ENCODE measurements around the gene CECR2.

CECR2 gene

DNA sequence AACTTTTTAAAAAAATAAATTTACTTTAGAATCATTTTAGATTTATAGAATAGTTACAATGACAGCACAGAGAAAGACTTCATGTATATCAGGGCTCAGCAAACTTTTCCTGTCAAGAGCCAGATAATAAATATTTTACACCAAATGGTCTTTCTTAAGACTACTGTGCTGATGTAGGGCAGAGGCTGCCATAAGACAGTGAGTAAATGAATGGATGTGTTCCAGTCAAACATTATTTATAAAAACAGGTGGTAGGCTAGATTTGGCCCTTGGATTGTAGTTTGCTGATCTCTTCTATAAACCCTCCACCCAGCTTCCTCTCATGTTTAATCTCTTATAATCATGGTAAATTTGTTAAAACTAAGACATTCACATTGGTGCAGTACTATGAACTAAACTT, 33.0 kb downstream of the CECR2 start:
- ATAC-seq (ENCODE audit: insufficient read depth, low read depth) = no peak
- H3K36me3 ChIP-seq (ENCODE audit: insufficient read depth, low read length) = no peaks in the 10 kb centered on the region
- H3K27ac ChIP-seq (ENCODE audit: low read length) = no peak overlapping the region
- no peak overlapping the region for H2AFZ ChIP-seq (ENCODE audit: low read depth, low read length)
- TF ChIP-seq, protein P1, sequence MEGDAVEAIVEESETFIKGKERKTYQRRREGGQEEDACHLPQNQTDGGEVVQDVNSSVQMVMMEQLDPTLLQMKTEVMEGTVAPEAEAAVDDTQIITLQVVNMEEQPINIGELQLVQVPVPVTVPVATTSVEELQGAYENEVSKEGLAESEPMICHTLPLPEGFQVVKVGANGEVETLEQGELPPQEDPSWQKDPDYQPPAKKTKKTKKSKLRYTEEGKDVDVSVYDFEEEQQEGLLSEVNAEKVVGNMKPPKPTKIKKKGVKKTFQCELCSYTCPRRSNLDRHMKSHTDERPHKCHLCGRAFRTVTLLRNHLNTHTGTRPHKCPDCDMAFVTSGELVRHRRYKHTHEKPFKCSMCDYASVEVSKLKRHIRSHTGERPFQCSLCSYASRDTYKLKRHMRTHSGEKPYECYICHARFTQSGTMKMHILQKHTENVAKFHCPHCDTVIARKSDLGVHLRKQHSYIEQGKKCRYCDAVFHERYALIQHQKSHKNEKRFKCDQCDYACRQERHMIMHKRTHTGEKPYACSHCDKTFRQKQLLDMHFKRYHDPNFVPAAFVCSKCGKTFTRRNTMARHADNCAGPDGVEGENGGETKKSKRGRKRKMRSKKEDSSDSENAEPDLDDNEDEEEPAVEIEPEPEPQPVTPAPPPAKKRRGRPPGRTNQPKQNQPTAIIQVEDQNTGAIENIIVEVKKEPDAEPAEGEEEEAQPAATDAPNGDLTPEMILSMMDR (IDR thresholded peaks at IDR 0.05; ENCODE audit: borderline replicate concordance, extremely low read depth, low read length, poor library complexity, severe bottlenecking) = no peak
- TF ChIP-seq EZH2 (IDR thresholded peaks at IDR 0.05; ENCODE audit: borderline replicate concordance, low read depth, low read length, severe bottlenecking) = no peak
- H3K9me3 ChIP-seq (ENCODE audit: insufficient read depth, low read length, severe bottlenecking) = no peaks in the 10 kb centered on the region
- no peak overlapping the region for H3K4me3 ChIP-seq (ENCODE audit: low read depth in 1 of 2, low read length in 2 of 2)
- no peak overlapping the region for H3K9ac ChIP-seq (ENCODE audit: low read depth, low read length)
- no peak for DNase-seq
- H4K20me1 ChIP-seq (ENCODE audit: insufficient read depth, low read length) = no peaks in the 10 kb centered on the region
- no peaks in the 10 kb centered on the region for H3K27me3 ChIP-seq (ENCODE audit: insufficient read depth, low read length, poor library complexity)
- H3K4me2 ChIP-seq (ENCODE audit: insufficient read depth, low read length) = no peak overlapping the region
- no peaks in the 10 kb centered on the region for H3K4me1 ChIP-seq (ENCODE audit: insufficient read depth, low read length)
- H3K79me2 ChIP-seq (ENCODE audit: insufficient read depth, low read length) = no peaks in the 10 kb centered on the region

DNA sequence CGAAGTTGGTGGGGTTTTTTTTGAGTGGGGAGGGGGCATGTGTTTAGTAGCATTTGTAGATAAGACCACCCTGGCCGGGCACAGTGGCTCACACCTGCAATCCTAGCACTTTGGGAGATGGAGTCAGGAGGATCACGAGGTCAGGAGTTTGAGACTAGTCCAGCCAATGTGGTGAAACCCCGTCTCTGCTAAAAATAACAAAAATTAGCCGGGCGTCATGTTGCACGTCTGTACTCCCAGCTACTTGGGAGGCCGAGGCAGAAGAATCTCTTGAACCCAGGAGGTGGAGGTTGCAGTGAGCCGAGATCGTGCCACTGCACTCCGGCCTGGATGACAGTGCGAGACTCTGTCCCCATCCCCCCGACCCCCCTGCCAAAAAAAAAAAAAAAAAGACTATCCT, 34.6 kb downstream of the CECR2 start:
- Histone ChIP-seq H4K20me1 (ENCODE audit: insufficient read depth, low read length) (no peaks in the 10 kb centered on the region), H3K4me1 (ENCODE audit: insufficient read depth, low read length) (no peaks in the 10 kb centered on the region), H3K4me2 (ENCODE audit: insufficient read depth, low read length) (no peak overlapping the region), H3K27ac (ENCODE audit: low read length) (no peak overlapping the region), H3K9ac (ENCODE audit: low read depth, low read length) (no peak overlapping the region), H2AFZ (ENCODE audit: low read depth, low read length) (no peak overlapping the region), H3K36me3 (ENCODE audit: insufficient read depth, low read length) (no peaks in the 10 kb centered on the region), H3K27me3 (ENCODE audit: insufficient read depth, low read length, poor library complexity) (no peaks in the 10 kb centered on the region), H3K4me3 (ENCODE audit: low read depth in 1 of 2, low read length in 2 of 2) (no peak overlapping the region), H3K9me3 (ENCODE audit: insufficient read depth, low read length, severe bottlenecking) (no peaks in the 10 kb centered on the region), H3K79me2 (ENCODE audit: insufficient read depth, low read length) (no peaks in the 10 kb centered on the region)
- DNase-seq (no peak), ATAC-seq (ENCODE audit: insufficient read depth, low read depth) (no peak)
- TF ChIP-seq, protein P1 (IDR thresholded peaks at IDR 0.05; ENCODE audit: borderline replicate concordance, extremely low read depth, low read length, poor library complexity, severe bottlenecking) = no peak
- no peak for TF ChIP-seq EZH2 (IDR thresholded peaks at IDR 0.05; ENCODE audit: borderline replicate concordance, low read depth, low read length, severe bottlenecking)

DNA sequence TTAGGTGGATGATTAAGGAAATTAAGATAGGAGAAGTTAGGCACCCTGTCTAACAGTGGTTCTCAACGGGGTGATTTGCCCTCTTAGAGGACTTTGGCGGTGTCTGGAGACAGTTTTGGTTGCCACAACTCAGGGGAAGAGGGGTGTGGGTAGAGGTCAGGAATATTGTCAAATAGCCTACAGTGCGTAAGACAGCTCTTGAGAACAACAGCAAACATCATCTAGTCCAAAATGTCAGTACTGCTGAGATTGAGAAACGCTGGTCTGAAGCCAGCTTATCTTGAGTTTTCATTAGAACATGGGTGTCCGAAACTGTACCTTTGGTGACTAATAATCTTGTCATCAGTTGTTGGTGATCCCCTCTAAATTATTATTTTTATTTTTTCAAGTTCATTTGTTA, 38.4 kb downstream of the CECR2 start:
- no peaks in the 10 kb centered on the region for H3K4me1 ChIP-seq (ENCODE audit: insufficient read depth, low read length)
- H2AFZ ChIP-seq (ENCODE audit: low read depth, low read length) = no peak overlapping the region
- ATAC-seq (ENCODE audit: insufficient read depth, low read depth) (no peak), DNase-seq (no peak)
- H3K9me3 ChIP-seq (ENCODE audit: insufficient read depth, low read length, severe bottlenecking) = no peaks in the 10 kb centered on the region
- no peaks in the 10 kb centered on the region for H3K36me3 ChIP-seq (ENCODE audit: insufficient read depth, low read length)
- no peaks in the 10 kb centered on the region for H4K20me1 ChIP-seq (ENCODE audit: insufficient read depth, low read length)
- H3K27ac ChIP-seq (ENCODE audit: low read length) = no peak overlapping the region
- no peak for TF ChIP-seq EZH2 (IDR thresholded peaks at IDR 0.05; ENCODE audit: borderline replicate concordance, low read depth, low read length, severe bottlenecking)
- TF ChIP-seq, protein P1 (IDR thresholded peaks at IDR 0.05; ENCODE audit: borderline replicate concordance, extremely low read depth, low read length, poor library complexity, severe bottlenecking) = no peak
- H3K4me2 ChIP-seq (ENCODE audit: insufficient read depth, low read length) = no peak overlapping the region
- no peaks in the 10 kb centered on the region for H3K79me2 ChIP-seq (ENCODE audit: insufficient read depth, low read length)
- no peak overlapping the region for H3K9ac ChIP-seq (ENCODE audit: low read depth, low read length)
- no peak overlapping the region for H3K4me3 ChIP-seq (ENCODE audit: low read depth in 1 of 2, low read length in 2 of 2)
- H3K27me3 ChIP-seq (ENCODE audit: insufficient read depth, low read length, poor library complexity) = no peaks in the 10 kb centered on the region

DNA sequence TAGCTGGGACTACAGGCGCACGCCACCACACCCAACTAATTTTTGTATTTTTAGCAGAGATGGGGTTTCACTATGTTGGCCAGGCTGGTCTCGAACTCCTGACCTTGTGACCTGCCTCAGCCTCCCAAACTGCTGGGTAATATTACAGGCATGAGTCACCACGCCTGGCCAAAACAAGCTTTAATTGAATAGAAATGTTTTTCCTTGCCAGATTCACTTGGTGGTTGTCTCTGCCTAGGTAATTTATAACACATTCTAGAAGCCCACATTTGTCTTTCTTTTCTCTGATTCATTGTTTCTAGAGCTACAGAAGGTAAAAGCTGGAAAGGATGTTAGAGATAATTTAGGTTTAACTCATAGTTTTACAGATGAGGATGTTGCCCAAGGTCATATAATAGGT, 41.3 kb downstream of the CECR2 start:
- no peak overlapping the region for H3K27ac ChIP-seq (ENCODE audit: low read length)
- no peak for ATAC-seq (ENCODE audit: insufficient read depth, low read depth)
- TF ChIP-seq, protein P1 (IDR thresholded peaks at IDR 0.05; ENCODE audit: borderline replicate concordance, extremely low read depth, low read length, poor library complexity, severe bottlenecking) = no peak
- no peak for TF ChIP-seq EZH2 (IDR thresholded peaks at IDR 0.05; ENCODE audit: borderline replicate concordance, low read depth, low read length, severe bottlenecking)

More for the DNA sequence above, 41.3 kb downstream of the CECR2 start:
- H3K4me3 ChIP-seq (ENCODE audit: low read depth in 1 of 2, low read length in 2 of 2) = no peak overlapping the region
- H3K9ac ChIP-seq (ENCODE audit: low read depth, low read length) = no peak overlapping the region
- H4K20me1 ChIP-seq (ENCODE audit: insufficient read depth, low read length) = no peaks in the 10 kb centered on the region
- H3K27me3 ChIP-seq (ENCODE audit: insufficient read depth, low read length, poor library complexity) = no peaks in the 10 kb centered on the region
- no peaks in the 10 kb centered on the region for H3K79me2 ChIP-seq (ENCODE audit: insufficient read depth, low read length)
- DNase-seq = no peak
- H3K4me1 ChIP-seq (ENCODE audit: insufficient read depth, low read length) = no peaks in the 10 kb centered on the region
- H3K9me3 ChIP-seq (ENCODE audit: insufficient read depth, low read length, severe bottlenecking) = no peaks in the 10 kb centered on the region
- no peaks in the 10 kb centered on the region for H3K36me3 ChIP-seq (ENCODE audit: insufficient read depth, low read length)
- no peak overlapping the region for H2AFZ ChIP-seq (ENCODE audit: low read depth, low read length)
- no peak overlapping the region for H3K4me2 ChIP-seq (ENCODE audit: insufficient read depth, low read length)
